ENCODE measurements around the gene NDUFB7. TPM values are rescaled to one million over a fixed set of nuclear protein-coding genes. Genes with fewer than 3 reads are reported as not detected.
"Not testable (repeated sequence)": the region's sequence is repeated elsewhere in the genome, so short reads cannot be mapped to it uniquely, and the experiment has no call there.

The NDUFB7 gene
- total RNA-seq: 529 TPM
- long read RNA-seq, transcript NDUFB7-201 (3 exons, 531 nt): major isoform, 184 of 189 reads
- long read RNA-seq, partial matches to known transcripts: 1 of 189 reads
- long read RNA-seq, other reads (novel, unspliced or antisense): 3 of 189 reads

DNA sequence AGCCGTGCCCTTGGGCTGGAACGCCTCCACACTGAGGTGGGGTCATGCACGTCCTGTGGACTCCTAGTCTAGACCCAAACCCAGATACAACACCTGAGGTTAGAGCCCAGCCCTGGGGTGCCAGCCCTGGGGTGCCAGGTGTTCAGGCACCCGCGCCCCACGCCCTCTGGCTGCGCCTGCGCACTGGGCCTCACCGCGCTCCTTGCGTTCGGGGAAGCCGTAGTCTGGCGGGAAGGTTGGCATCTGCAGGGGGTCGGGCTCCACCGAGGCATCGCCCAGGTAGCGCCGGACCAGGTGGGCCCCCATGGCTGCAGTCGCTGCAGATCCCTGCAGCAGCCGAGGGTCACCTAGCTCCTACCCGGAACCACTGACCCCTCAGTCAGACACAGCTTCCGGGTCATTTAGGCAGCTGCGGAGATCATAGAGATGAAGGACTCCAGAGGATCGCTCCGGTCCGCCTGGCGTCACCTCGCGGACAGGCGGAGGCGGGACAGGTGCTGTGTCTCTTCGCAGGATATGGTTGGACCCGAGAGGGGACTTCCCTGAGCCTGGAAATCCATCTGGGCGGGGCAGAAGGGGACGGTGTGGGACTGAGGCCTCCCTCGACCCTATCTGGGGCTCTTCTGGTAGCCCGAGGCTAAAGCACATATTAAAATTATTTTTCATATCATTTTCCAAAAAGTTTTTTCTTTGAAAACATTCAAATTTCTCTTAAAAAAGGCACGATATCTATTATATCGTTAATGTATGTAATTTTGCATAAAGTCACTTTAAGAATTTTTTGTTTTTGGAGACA lies at the start of gene NDUFB7:
Gene NDUFB7 (minus strand): TSS at position 372 of the 796 bp plus-strand sequence. CDS start 66 bp downstream, at position 306.
- peak; percentile 98 for ATAC-seq
- intact Hi-C loops (cut with DNase I): loop anchor here (2.0 to 5.0 kb wide), 2 partner anchors 55 to 117 kb away; partner anchors contain the start of gene DNAJB1
- DNase-seq (ENCODE audit: missing footprints): peak; percentile 95

- no peak for ATAC-seq
- intact Hi-C loops (cut with DNase I): no loop called here
- no peak for DNase-seq (ENCODE audit: missing footprints)
Observed at GRCh38 chr19:14619404-14619803, 47.5 kb upstream of the NDUFB7 start.

DNA sequence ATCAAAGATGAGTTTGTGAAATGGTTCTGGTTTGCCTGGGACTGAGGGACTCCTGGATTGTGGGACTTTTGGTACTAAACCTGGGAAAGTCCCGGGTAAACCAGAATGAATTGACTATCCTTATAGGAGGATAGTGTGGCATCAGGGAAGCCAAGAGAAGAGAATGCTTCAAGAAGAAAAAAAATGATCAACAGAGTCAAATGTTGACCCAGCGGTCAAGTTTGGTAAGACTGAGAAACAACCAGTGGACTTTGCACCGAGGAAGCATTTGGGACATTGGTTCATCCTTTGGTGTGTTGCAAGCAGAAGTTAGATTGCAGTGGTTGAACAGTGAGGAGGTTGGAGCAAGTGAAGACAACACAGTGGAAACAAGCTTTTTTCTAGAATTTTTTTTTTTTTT lies 44.5 kb upstream of the NDUFB7 start:
- ATAC-seq (no peak), DNase-seq (ENCODE audit: missing footprints) (no peak)
- intact Hi-C loops (cut with DNase I): no loop called here

- intact Hi-C loops (cut with DNase I): no loop called here
- ATAC-seq (no peak), DNase-seq (ENCODE audit: missing footprints) (no peak)
Observed at GRCh38 chr19:14615623-14616022, 43.8 kb upstream of the NDUFB7 start.

DNA sequence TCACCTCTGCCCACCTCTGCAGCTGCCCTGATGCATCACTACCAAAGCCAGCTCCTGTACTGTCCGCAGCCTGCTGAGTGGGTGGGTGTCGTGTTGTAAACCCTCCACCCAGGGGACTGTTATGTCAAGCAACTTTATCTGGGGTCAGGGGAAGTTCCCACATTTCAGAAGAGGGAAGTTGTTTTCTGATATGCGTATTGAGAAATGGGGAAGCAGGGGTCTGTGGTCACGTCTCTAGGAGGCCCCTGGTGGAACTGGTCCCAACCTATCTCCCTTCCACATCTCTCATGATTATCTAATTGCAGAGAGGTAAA lies 42.2 kb upstream of the NDUFB7 start:
- DNase-seq (ENCODE audit: missing footprints) (no peak), ATAC-seq (no peak)
- intact Hi-C loops (cut with DNase I): no loop called here

GRCh38 chr19:14613399-14614098 lies 41.7 kb upstream of the NDUFB7 start:
- ATAC-seq; intact Hi-C loops (cut with DNase I); DNase-seq (ENCODE audit: missing footprints): not testable (repeated sequence)

DNA sequence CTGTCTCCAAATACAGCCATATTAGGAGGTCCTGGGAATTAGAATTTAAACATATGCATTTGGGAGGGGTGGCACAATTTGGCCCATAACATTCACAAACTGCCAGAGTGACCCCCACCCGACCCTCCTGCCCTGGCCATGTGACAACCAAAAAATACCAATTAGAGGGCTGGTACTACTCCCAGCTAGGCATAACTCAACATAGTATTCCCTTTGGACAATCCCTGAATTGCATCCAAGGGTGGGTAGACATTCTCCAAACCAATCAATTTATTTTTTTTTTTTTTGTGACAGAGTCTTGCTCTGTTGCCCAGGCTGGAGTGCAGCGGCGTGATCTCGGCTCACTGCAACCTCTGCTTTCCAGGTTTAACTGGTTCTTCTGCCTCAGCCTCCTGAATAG lies 40.8 kb upstream of the NDUFB7 start:
- no peak for DNase-seq (ENCODE audit: missing footprints)
- intact Hi-C loops (cut with DNase I): no loop called here
- ATAC-seq: no peak

GRCh38 chr19:14612242-14612641 lies 40.4 kb upstream of the NDUFB7 start:
- DNase-seq (ENCODE audit: missing footprints); intact Hi-C loops (cut with DNase I); ATAC-seq: not testable (repeated sequence)

DNA sequence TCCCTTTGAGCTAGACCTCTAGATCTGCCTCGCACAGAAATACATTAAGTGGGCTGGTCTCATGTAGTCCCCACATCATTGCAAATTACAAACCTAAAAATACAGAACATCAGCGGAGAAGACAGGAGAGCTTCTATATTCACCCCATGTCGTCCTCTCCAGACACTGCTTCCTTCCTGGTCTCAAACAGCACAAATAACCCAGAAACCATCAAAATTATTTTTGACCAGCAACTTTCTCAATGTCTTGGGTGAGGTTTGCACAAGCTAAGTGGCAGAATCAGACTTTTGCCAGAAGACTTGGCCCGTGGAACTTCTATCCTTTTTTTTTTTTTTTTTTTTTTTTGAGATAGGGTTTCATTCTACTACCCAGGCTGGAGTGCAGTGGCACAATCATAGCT lies 39.2 kb upstream of the NDUFB7 start:
- DNase-seq (ENCODE audit: missing footprints): no peak
- intact Hi-C loops (cut with DNase I): no loop called here
- ATAC-seq: no peak

DNA sequence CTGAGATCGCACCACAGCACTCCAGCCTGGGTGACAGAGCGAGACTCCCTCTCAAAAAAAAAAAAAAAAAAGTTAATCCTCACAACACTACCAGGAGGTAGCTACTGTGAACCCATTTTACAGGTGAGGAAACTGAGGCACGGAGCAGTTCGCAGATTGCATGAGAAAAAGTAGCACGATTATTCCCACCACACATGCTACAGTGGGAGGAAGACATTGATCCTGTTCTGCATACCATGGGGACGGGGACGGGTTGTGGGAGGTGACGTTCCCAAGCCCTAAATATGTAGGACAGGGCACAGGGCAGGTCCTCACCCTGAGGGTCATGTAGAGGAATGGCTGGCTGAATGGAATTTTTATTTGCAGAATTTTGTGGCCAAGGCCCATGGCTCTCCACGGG lies 34.8 kb upstream of the NDUFB7 start:
- intact Hi-C loops (cut with DNase I): no loop called here
- DNase-seq (ENCODE audit: missing footprints) (no peak), ATAC-seq (no peak)

GRCh38 chr19:14603990-14604387 lies 32.1 kb upstream of the NDUFB7 start:
- intact Hi-C loops (cut with DNase I): no loop called here
- ATAC-seq (no peak), DNase-seq (ENCODE audit: missing footprints) (no peak)

GRCh38 chr19:14599548-14600147 lies 27.8 kb upstream of the NDUFB7 start:
- intact Hi-C loops (cut with DNase I): no loop called here
- no peak for DNase-seq (ENCODE audit: missing footprints)
- ATAC-seq: no peak

DNA sequence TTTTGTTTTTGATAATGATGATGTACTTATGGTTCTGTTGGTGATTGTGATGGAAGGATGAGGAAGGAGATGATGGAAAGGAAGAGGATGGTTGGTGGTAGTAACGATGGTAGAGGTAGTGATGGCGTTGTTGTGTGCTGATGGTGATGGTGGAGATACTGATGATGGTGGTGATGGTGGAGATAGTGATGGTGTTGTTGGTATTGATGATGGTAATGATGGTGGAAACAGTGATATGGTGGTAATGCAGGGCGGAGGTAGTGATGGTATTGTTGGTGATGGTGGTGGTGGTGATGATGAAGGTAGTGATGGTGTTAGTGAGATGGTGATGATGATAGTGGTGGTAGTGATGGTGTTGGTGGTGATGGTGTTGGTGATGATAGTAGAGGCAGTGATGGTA lies 23.7 kb upstream of the NDUFB7 start:
- intact Hi-C loops (cut with DNase I): no loop called here
- DNase-seq (ENCODE audit: missing footprints) (no peak), ATAC-seq (no peak)

DNA sequence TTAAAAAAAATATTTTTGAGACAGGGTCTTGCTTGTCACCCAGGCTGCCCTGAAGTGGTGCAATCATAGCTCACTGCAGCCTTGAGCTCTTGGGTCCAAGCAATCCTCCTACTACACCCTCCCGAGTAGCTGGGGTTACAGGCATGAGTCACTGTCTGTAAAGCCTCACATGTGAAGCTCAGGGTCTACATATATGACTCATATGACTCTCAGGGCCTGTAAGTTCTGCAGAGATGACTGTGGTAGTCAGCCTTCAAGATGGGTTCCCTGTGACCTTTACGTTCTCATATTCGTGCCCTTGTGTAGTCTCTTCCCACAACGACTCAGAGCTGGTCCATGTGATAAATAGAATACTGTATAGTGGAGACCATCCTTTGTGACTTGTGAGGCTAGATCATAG lies 17.6 kb upstream of the NDUFB7 start:
- ATAC-seq; intact Hi-C loops (cut with DNase I); DNase-seq (ENCODE audit: missing footprints): not testable (repeated sequence)

- DNase-seq (ENCODE audit: missing footprints); ATAC-seq; intact Hi-C loops (cut with DNase I): not testable (repeated sequence)
Observed at GRCh38 chr19:14585187-14585586, 13.3 kb upstream of the NDUFB7 start.

DNA sequence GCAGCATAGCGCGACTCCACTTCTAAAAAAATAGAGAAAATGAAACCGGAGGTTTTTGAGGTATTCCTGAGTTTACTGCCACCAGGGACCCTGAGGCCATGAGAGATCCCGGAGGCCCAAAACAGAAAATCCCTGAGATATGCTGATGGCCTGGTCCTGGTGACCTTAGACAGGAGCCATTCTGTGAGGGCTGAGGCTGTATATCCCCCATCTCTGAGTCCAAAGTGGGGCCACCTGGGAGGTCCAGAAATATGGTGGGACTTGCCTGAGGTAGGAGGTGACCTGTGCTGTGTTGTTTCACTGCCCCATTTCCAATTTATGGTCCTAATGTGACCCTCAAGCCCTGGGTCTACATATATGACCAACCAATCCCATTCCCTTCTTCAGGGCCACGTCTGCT lies 12.5 kb upstream of the NDUFB7 start:
- intact Hi-C loops (cut with DNase I); ATAC-seq; DNase-seq (ENCODE audit: missing footprints): not testable (repeated sequence)

GRCh38 chr19:14582894-14583340 lies 11.1 kb upstream of the NDUFB7 start, which contains the start of gene CLEC17A:
TSS of gene CLEC17A (plus strand) at chr19:14583084. CDS start at chr19:14583161, 77 bp downstream.
- no peak for ATAC-seq
- intact Hi-C loops (cut with DNase I): no loop called here
- DNase-seq (ENCODE audit: missing footprints): no peak

DNA sequence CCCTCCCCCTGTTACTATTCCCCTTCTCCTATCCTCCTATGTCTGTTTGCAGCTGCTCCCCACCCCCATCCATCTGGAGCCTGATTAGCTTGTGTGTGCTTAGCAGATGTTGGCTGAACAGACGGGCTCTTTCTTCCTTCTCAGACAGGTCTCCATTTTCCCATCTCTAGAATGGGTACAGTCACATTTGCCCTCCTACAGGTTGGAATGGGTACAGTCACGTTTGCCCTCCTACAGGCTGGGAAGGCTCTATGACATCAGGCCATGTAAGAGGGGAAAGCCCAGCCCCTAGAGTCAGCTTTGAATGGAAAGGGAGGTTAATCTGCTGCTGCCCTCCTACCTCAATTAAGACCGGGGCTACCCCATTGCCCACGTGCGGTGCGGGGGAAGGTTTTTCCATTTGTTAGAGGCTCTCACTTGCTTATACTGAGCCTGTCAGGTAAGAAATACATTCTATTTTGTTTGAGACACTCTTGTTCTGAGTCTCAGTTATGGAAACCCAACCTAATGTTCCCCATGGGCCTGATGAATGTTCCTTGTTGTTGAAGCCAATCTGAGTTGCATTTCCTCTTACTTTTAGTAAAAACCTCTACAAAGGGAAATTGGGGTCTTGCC lies 8.9 kb upstream of the NDUFB7 start:
- ATAC-seq: no peak
- no peak for DNase-seq (ENCODE audit: missing footprints)
- intact Hi-C loops (cut with DNase I): no loop called here

- ATAC-seq (no peak), DNase-seq (ENCODE audit: missing footprints) (no peak)
- intact Hi-C loops (cut with DNase I): no loop called here
Observed at GRCh38 chr19:14577885-14578427, 6.1 kb upstream of the NDUFB7 start.
